ENCODE results near the gene HNMT.
"Not testable (repeated sequence)": the region's sequence is repeated elsewhere in the genome, so short reads cannot be mapped to it uniquely, and the experiment has no call there.

The HNMT gene

DNA sequence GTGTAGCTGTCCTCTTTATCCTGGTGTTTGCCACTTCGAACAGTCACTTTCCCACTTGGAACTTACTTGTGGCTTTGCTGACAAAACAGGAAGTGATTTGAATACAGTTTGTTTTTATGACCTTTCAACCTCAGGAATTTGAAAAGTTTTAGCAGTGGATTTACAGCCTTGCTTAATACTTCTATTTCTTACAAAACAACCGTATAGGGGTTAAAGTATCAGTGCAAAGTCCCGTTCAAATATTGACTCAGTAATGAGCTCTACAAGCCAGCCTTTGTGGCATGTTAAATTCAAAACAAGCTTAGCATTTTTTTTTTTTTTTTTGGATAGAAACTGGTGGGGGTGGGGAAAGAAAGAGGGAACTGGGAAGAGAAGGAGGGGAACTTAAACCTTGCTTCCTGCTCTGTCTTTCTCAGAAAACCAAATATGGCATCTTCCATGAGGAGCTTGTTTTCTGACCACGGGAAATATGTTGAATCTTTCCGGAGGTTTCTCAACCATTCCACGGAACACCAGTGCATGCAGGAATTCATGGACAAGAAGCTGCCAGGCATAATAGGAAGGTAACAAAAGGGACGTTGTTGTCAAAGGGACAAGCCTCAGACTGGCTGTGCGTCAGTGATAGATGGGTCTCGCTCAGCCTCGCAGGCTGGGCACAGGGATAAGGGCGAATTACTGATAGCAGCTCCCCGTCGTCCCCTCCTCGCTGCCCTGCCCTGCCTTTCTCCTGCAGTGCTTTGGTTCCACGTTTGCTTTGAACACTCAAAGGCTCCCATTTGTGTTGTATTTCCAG, at the start of gene HNMT:
TSS of gene HNMT (plus strand) at position 408 of the 793 bp plus-strand sequence. CDS start at position 427, 19 bp downstream.
- DNase-seq (ENCODE audit: extremely low spot score): no peak

DNA sequence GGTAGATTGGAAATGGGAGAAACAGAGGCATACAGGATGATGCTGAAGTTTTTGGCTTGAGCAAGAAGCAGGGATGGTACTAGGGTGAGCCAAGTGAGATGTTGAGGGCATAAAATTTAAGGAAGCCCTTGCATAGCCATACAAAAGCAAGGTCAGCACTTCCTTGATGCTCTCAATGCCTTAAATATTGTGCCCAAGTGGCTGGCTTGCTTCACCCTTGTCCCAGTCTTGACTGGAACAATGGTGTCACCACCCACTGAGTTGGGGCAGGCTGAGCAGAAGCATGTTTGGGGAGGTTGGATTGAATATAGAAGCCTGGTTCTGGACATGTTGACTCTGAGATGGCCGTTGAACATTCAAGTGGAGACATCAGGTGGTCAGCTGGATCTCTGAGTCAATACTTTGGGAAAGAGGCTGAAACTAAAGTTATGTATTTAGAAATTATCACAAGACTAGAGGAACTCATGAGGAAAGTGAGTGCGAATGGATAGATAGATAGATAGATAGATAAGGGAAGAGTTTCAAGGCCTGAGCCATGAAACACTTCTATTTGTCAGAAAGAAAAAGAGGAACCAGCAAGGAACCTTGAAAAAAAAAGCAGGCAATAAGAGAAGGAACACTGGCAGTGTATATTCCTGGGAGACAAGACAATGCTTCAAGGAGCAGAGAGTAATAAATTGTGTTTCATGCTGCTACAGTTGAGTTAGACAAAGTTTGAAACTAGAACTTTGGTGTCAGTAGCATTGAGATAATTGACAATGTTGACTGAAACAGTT, 43.0 kb upstream of the HNMT start:
- TF ChIP-seq, protein P1, sequence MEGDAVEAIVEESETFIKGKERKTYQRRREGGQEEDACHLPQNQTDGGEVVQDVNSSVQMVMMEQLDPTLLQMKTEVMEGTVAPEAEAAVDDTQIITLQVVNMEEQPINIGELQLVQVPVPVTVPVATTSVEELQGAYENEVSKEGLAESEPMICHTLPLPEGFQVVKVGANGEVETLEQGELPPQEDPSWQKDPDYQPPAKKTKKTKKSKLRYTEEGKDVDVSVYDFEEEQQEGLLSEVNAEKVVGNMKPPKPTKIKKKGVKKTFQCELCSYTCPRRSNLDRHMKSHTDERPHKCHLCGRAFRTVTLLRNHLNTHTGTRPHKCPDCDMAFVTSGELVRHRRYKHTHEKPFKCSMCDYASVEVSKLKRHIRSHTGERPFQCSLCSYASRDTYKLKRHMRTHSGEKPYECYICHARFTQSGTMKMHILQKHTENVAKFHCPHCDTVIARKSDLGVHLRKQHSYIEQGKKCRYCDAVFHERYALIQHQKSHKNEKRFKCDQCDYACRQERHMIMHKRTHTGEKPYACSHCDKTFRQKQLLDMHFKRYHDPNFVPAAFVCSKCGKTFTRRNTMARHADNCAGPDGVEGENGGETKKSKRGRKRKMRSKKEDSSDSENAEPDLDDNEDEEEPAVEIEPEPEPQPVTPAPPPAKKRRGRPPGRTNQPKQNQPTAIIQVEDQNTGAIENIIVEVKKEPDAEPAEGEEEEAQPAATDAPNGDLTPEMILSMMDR (IDR thresholded peaks at IDR 0.05; ENCODE audit: control extremely low read depth, extremely low read depth, low read depth, missing control alignments): no peak
- CTCF ChIA-PET: no interaction called here
- POLR2A ChIA-PET: no interaction called here
- no peak for DNase-seq (ENCODE audit: extremely low spot score)

More for the DNA sequence above, at the start of gene HNMT:
- TF ChIP-seq, protein P1 (IDR thresholded peaks at IDR 0.05; ENCODE audit: control extremely low read depth, extremely low read depth, low read depth, missing control alignments): no peak
- ChIA-PET CTCF (interaction anchor here (0.8 to 1.2 kb wide), 5 partner anchors 13 to 25 kb away, joined by 3 to 5 read pairs (median 3); no protein-coding TSS in a partner anchor), POLR2A (interaction anchor here (0.6 kb wide), 1 partner anchor 689 kb away, joined by 7 read pairs; no protein-coding TSS in a partner anchor)

DNA sequence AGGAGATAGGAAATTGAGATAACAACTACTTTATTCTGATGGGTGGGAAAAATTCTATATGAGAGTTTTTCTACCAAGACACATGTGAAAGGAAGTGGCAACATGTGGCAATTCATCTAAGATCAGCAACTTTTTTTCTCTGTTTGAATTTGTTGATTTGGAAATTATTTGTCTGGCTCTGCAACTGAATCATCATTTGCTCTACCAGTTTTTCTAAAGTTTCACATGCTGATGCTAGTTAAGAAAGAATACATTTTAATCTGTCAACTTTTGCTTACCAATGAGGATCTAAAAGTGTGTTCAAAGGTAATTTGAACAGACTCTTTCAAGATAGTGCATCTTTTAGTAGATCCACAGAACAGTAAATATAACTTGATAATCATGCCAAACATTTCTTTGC, 42.1 kb upstream of the HNMT start:
- POLR2A ChIA-PET; CTCF ChIA-PET; DNase-seq (ENCODE audit: extremely low spot score): not testable (repeated sequence)

DNA sequence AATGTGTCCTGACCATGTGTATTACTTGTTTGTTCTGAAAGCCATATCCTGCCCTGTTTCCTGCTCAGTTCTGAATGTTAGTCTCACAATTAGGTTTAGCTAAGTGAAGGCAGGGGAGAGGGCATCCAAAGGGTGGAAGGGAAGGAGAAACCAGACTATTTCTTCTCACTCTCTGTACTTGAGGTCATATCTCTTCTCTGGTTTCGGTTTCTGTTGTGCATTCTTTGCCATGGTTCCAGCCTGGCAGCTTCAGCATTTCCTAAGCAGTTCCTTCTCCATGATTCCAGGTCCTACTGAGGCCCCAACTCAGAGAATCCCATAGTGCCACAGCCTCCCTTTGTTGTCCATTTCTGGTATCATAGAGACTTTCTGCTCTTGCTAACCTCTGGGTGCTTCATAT, 40.3 kb upstream of the HNMT start:
- TF ChIP-seq, protein P1 (IDR thresholded peaks at IDR 0.05; ENCODE audit: control extremely low read depth, extremely low read depth, low read depth, missing control alignments): no peak
- DNase-seq (ENCODE audit: extremely low spot score): no peak
- ChIA-PET POLR2A (no interaction called here), CTCF (interaction anchor here (1.1 to 2.8 kb wide), 2 partner anchors 12 to 822 kb away, joined by 3 to 11 read pairs; no protein-coding TSS in a partner anchor)

DNA sequence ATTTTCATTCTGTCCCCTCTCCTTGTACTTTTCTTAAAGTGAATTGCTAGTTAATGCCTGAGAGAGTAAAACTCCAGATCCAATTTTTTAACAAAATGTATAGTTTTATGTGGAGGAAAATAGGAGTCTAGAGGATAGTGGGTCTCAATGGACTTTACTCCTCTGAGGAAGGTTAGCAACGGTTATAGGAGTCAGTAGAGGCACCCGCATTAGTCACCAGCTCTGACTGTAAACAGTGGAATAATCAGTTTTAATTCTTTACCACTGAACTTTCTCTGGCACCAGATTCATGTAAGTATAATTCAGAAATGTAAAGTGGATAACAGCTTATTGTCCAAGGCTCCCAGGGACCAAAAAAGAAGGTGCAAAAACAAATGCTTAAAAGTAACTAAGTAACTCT, 38.7 kb upstream of the HNMT start:
- no peak for DNase-seq (ENCODE audit: extremely low spot score)
- ChIA-PET POLR2A (no interaction called here), CTCF (interaction anchor here (1.3 to 2.8 kb wide), 6 partner anchors 9 to 901 kb away, joined by 3 to 11 read pairs (median 4); no protein-coding TSS in a partner anchor)
- TF ChIP-seq, protein P1 (IDR thresholded peaks at IDR 0.05; ENCODE audit: control extremely low read depth, extremely low read depth, low read depth, missing control alignments): no peak

DNA sequence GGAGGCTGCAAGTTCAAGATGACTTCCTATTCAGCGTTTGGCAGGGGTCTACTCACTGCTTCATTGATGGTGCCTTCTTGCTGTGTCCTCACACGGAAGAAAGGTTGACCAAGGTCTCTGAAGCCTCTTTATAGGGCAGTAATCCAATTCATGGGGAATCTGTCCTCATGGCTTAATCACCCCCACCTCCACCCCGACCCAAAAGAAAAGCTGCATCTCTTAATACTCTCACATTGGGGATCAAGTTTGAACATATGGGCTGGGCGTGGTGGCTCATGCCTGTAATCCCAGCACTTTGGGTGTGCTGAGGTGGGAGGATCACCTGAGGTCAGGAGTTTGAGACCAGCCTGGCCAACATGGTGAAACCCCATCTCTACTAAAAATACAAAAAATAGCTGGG, 36.4 kb upstream of the HNMT start:
- no peak for DNase-seq (ENCODE audit: extremely low spot score)
- POLR2A ChIA-PET: no interaction called here
- TF ChIP-seq, protein P1 (IDR thresholded peaks at IDR 0.05; ENCODE audit: control extremely low read depth, extremely low read depth, low read depth, missing control alignments): no peak
- CTCF ChIA-PET: interaction anchor here (0.9 kb wide), 1 partner anchor 9 kb away, joined by 3 read pairs; no protein-coding TSS in a partner anchor

Measured in GM10248 (cell line).